ENCODE results near the gene SMAD7.
"Not testable (repeated sequence)": the region's sequence is repeated elsewhere in the genome, so short reads cannot be mapped to it uniquely, and the experiment has no call there.

The SMAD7 gene

DNA sequence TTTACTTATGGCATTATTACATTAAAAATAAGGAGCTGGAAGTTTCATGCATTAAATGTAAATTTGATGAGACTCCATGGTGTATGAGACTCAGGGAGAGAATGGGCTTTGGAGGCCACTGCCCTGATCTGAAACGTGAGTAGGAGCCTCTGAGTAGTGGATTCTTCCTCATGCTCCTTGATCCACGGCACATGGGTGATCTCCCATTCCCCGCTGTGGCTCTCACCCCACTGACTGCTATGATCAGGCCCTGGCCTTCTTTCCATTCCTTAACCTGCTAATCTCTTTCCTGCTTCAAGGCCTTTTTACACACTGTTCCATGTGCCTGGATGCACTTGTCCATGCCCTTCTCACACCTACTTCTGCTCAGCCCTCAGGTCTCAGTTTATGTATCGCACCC is 68.4 kb downstream of the SMAD7 start:
- DNase-seq (ENCODE audit: low read depth, low spot score), result no peak

DNA sequence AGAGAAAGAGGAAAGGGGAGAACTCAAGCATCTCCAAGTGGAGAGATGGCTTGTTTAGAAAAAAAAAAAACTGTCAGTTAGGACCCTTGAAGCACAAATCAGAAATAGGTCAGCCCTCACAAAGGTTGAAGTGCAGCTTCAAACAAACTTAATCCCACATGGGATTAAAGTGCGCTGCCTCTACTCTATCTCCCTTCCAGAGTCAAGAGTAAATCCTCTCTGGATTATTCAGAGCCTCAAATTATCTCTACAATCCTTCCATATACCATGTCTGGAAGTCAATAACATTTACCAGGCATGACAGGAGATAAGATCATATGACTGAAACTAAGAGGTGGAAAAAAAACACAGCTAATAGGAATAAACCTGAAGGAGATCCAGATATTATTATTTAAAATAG is 69.8 kb downstream of the SMAD7 start:
- no peak for DNase-seq (ENCODE audit: low read depth, low spot score)

DNA sequence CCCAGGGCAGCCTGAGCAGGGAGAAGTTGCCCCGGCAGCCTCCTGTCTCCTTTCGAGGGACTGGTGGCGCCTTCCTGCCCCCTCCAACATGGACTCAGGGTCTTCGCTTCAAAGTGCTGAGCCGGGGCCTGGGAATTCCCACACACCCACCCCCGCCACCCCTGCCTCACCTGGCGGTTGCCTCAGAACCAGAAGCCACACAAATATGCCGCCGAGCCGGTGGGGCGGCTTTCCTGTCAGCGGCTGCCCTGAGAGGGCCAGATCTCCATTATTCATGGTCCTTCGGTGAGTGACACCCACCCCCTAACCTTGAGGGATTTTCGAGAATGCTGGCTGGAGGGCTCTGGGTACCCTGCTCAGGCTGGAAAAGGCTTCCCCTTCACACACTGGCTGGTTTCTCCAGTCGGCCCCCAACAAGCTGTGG is 71.7 kb downstream of the SMAD7 start:
- DNase-seq (ENCODE audit: low read depth, low spot score), result no peak

DNA sequence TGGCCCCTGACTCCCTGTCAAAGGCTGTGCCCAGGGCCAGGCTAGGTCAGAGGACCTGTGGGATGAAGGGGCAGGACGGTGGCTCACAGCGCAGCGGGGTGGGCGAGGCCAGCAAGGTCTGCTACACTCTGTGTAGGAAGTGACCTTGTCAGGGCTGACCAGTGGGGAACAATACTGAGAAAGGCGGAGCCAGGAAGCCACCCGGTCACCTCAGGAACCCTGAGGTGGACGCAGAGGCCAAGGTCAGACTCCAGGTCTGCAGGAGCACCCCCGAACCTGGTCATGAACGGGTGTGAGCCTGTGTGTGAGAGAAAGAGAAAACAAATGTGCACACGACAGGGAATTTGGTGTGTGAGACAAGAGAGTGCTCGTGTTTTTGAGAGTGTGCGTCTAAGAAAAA is 72.3 kb downstream of the SMAD7 start:
- DNase-seq (ENCODE audit: low read depth, low spot score), result no peak

DNA sequence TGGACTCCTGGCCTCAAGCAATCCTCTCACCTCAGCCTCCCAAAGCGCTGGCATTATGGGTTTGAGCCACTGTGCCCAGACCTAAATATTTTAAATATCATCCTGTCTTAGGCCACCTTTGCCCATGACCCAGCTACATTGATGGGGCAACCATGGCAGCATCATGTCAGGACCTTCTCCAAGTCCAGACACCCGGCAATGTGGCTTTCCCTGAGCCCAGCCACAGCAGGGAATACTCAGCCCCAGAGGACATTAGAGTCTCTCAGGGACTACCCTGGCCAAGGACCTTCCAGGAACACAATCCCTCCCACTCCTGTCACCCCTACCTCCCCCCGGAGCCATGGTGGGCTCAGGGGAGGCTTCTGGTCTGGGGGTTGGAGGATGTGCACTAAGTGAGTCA is 72.8 kb downstream of the SMAD7 start:
- no peak for DNase-seq (ENCODE audit: low read depth, low spot score)

DNA sequence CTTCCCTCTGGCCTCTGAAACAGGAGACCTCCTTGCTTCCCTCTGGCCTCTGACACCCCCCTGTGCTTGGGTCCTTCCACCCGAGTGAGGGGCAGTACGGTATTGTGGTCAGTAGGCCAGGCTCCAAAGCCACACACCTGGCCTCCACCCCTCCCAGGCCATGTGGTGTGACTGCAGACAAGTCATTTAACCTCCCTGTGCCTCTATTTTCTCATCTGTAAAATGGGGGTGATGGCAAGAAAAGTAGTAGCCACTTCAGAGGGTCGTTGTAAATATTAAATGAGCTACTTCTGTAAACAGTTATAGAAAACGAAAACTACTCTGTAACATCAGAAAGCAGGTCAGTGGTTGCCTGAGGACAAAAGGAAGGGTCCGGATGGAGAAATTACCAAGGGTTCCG is 74.2 kb downstream of the SMAD7 start:
- no peak for DNase-seq (ENCODE audit: low read depth, low spot score)

DNA sequence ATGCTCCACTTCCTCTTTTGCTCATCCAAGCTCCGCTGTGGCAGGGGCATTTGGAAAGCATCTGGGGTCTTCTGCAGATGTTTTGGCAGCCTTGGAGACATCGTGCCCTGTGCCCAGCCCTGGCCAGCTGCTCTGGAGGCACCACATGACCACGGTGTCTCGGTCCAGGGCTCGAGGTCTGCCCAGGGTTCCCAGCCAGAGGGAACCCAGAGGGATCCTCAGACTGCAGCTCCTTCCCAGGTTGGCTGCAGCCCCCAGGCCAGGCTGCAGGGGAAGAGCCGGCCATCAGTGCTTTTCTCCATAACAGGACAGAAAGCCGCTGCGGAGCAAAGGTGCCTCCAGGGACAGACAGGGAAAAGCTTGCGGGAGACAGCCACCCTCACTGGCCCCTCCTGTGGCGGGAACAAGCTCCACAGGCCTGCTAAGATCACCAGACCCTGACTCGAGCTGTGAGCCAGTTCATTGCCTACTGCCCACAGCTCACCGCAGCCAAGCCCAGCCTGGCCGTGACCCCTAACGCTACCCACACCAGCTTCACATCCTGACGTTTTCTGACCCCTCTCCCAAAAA is 74.7 kb downstream of the SMAD7 start:
- no peak for DNase-seq (ENCODE audit: low read depth, low spot score)

DNA sequence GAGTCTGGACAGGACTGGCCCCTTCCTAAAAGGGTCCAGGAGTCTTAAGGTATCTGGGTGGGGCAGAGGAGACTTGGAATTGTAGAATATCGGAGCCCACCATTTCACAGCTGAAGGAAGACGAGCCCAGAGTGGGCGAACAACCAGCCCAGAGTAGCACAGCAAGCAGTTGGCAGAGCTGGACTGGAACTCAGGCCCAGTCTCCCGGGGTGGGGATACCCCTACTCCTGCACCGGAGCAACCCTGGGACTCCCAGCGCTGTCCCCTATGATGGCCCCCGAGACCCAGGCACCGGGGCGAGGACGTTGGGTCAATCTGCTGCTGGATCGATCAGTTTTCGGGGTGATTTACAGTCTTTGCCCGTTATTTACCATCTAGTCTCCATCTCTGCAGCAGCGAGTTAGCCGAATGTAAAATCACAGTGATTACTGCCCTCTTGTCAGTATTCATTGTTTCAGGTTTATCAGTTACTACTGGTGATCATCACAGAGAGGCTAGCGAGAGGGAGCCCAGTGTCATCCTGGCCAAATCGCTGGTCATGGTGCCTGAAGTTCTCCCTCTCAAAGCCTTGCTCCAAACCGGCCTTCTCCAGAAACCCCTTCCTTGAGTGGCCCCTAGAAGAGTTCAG is 75.3 kb downstream of the SMAD7 start:
- DNase-seq (ENCODE audit: low read depth, low spot score), result no peak

DNA sequence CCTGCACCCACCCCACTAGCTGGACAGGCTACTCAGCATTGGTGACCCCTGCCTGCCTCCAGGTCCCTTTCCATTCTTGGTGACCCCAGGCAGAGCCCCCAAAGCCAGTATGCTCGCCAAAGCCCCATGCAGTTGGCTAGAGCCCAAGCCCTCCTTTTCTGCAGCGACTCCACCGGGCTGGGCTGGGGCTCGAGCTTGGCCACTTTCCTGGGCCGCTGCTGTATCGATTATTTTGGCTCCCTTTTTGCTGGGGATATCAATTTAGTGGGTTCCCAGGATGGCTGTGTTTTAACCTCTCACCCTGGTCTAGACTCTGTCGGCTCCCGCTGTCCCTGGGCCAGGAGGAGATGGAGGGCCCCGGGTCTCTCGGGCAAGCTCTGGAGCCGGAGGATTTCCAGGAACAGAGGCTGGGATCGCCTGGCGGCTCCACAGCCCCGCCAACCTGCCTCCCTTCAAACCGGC is 76.0 kb downstream of the SMAD7 start:
- no peak for DNase-seq (ENCODE audit: low read depth, low spot score)

DNA sequence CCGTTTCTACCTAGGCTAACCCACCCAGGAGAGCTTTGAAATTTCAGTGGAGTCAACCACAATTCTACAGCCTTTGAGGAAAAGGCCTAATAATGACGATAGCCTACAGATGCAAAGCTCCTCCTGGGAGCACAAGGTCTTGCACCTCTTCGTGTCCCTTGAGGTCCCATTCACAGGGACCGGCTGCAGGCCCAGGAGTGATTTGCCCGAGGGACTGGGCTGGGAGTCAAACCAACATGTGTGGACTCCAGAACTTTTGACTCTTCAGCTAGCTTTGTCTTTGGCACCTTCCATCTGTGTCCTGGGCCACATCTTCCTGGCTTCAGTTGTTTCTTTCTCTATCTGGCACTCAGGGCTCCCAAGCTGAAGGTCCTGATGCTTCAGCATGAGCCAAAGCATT is 76.5 kb downstream of the SMAD7 start:
- DNase-seq (ENCODE audit: low read depth, low spot score), result no peak

DNA sequence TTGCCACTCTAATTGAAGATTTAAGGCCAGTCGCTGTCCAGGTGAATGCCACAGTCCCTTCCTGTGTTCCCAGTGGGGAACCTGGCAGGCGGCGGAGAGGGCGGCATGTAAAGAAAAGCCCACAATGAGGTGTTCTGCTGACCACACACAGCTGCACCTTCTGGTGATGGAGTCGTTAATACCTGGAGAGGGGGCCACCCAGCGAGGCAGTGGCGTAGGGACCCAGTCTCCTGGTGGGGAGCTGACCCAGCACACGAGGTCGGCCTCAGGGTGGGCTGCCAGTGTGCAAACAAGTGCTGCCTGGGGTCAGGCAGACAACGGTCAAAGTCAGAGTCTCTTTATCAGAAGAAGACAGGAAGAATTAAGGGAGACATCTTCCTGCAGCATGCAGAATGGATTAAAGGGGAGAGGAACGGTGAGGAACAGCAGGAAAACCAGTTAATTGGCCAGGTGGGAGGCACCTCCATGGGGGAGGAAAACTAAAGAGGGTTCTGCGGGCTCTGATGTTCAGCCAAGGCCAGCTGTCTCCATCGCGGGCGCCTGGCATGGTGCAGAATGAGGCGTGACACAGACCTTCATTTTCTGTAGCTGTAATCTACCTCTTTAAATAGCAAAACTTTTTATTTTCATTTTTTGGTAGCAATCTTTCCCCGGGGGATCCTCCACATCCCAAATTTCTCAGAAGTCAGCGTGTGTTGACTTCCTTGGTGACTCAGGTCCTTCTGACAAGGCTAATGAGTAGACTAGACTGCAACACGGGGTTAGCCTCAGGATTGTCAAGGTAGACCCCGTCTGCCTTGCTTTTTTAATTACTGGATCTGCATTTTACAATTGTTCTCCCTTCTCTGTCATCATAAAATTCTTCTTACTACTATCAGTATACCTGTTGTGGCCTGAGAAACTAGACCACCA is 78.3 kb downstream of the SMAD7 start:
- DNase-seq (ENCODE audit: low read depth, low spot score), result no peak

DNA sequence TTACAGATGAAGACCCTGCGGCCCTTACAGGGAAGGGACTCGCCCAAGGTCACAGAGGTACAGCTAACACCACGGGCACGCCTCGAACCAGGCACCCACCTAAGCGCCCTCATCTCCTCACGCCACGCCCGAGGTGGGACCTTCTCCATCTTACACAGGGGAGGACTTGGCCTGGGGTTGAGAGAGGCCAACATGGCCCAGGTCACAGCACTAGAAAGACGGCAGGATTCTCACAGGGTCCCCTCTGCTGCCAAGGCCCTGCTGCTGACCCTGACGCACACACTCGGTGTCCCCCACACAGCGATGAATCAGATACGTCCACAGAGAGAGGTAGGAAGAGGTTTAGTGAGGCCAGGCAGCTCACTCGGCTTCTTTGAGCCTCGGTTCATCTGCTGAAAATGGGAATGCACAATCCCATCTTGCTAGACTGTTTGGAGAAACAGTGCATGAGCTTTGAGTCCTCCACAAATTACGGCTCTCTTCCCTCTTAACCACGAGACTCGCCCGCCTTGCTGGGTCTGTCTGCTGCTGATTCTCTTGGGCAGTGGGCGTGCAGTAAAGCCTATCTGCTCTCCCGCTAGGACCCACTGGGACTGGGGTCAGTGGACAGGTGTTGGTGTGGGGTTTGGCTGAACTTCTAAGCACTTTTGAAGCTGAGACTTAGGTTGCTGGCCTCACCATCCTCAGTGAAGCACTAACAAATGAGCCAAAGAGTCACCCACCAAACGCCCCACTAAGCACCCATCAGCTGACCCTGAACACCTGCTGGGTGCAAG is 79.2 kb downstream of the SMAD7 start:
- no peak for DNase-seq (ENCODE audit: low read depth, low spot score)

DNA sequence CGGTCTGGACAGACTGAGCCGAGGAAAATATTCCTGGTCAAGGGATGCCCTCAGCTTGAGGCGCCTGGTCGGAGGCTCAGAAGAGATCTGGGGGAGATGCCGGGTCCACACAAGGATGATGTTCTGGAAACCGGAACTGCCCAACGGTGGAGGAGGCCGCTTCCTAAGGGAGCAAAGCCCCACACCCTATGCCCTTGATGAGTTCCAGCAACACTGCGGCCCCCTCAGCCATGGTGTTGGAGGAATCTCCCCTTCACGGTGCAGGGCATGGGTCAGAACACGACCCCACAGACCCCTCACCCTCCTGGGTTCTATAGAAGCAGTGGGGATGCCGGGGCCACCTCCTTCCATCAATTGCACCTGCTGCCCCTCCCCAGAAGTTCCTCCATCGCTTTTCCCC is 79.8 kb downstream of the SMAD7 start:
- not testable (repeated sequence) for DNase-seq (ENCODE audit: low read depth, low spot score)

Measured in smooth muscle cell of the brain vasculature (primary cell).